ENCODE measurements around the gene KRR1.
"Not testable (repeated sequence)": the region's sequence is repeated elsewhere in the genome, so short reads cannot be mapped to it uniquely, and the experiment has no call there.

The KRR1 gene

GRCh38 chr12:75474116-75474515, 37.3 kb downstream of the KRR1 start:
- DNase-seq = no peak

GRCh38 chr12:75471902-75472890, 39.2 kb downstream of the KRR1 start:
- no peak for DNase-seq

- no peak for DNase-seq
Measured at GRCh38 chr12:75460204-75460603, 51.2 kb downstream of the KRR1 start.

GRCh38 chr12:75459755-75460154, 51.7 kb downstream of the KRR1 start:
- no peak for DNase-seq

- not testable (repeated sequence) for DNase-seq
Measured at GRCh38 chr12:75457866-75458265, 53.5 kb downstream of the KRR1 start.

- DNase-seq = no peak
Measured at GRCh38 chr12:75457191-75457590, 54.2 kb downstream of the KRR1 start.

GRCh38 chr12:75455839-75456238, 55.6 kb downstream of the KRR1 start:
- DNase-seq = no peak

- DNase-seq = no peak
Measured at GRCh38 chr12:75452675-75453330, 58.6 kb downstream of the KRR1 start.

- no peak for DNase-seq
Measured at GRCh38 chr12:75447691-75448393, 63.6 kb downstream of the KRR1 start.

GRCh38 chr12:75446857-75447256, 64.6 kb downstream of the KRR1 start:
- DNase-seq = no peak

- DNase-seq = not testable (repeated sequence)
Measured at GRCh38 chr12:75445137-75445507, 66.3 kb downstream of the KRR1 start.

GRCh38 chr12:75444429-75445136, 66.8 kb downstream of the KRR1 start:
- no peak for DNase-seq

GRCh38 chr12:75443709-75444108, 67.7 kb downstream of the KRR1 start:
- no peak for DNase-seq

- DNase-seq = not testable (repeated sequence)
Measured at GRCh38 chr12:75442454-75442853, 69.0 kb downstream of the KRR1 start.

GRCh38 chr12:75441687-75442449, 69.5 kb downstream of the KRR1 start:
- DNase-seq = not testable (repeated sequence)

Measured in NCI-H1694 treated with DMSO at 0.1 percent for 48 hours (cell line).